ENCODE measurements around the gene RACGAP1. TPM values are rescaled to one million over a fixed set of nuclear protein-coding genes. Genes with fewer than 3 reads are reported as not detected.

RACGAP1 gene
- total and polyA plus RNA-seq, 2 donors from 2014 or later = 5.0 to 7.7 TPM

DNA sequence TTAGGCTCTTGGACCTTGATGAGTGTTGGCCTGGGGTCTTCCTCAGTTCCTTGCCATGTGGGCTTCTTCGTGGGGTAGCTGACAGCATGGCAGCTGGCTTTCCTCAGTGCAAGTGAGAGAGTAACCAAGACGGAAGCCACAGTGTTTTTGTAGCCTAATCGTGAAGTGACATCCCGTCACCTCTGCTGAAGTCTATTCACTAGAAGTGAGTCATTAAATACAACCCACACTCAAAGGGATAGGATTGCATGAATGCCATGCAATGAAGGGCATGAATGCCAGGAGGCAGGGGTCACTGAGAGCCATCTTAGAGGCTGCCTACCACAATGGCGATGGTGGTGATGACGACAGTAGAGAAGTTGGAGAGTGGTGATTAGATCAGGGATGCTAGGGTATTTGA lies 18.6 kb upstream of the RACGAP1 start:
- H3K27ac ChIP-seq (ENCODE audit: low read depth in 2 of 2, low read length in 2 of 2) = no peak overlapping the region
- intact Hi-C loops (cut with DNase I) = no loop called here
- FAIRE-seq = no peak
- no peaks in the 10 kb centered on the region for H3K27me3 ChIP-seq (ENCODE audit: control insufficient read depth, insufficient read depth, low read length)
- TF ChIP-seq CTCF (IDR thresholded peaks at IDR 0.05; ENCODE audit: borderline replicate concordance, extremely low read depth, insufficient read depth) = no peak
- no peaks in the 10 kb centered on the region for H3K4me1 ChIP-seq (ENCODE audit: control insufficient read depth in 2 of 3, insufficient read depth in 2 of 3, low read depth in 1 of 3, low read length in 3 of 3)
- no peak for DNase-seq
- no peak overlapping the region for H3K9ac ChIP-seq (ENCODE audit: low read length in 3 of 3)
- H3K36me3 ChIP-seq (ENCODE audit: control insufficient read depth in 2 of 3, insufficient read depth in 3 of 3, low read length in 3 of 3) = no peaks in the 10 kb centered on the region
- H3K4me3 ChIP-seq (ENCODE audit: low read length in 3 of 3) = no peak overlapping the region
- no peaks in the 10 kb centered on the region for H3K9me3 ChIP-seq (ENCODE audit: control insufficient read depth in 2 of 3, insufficient read depth in 1 of 3, low read length in 3 of 3)

- no peak for TF ChIP-seq CTCF (IDR thresholded peaks at IDR 0.05; ENCODE audit: borderline replicate concordance, extremely low read depth, insufficient read depth)
- no peaks in the 10 kb centered on the region for H3K36me3 ChIP-seq (ENCODE audit: control insufficient read depth in 2 of 3, insufficient read depth in 3 of 3, low read length in 3 of 3)
- no peaks in the 10 kb centered on the region for H3K4me1 ChIP-seq (ENCODE audit: control insufficient read depth in 2 of 3, insufficient read depth in 2 of 3, low read depth in 1 of 3, low read length in 3 of 3)
- FAIRE-seq (no peak), DNase-seq (no peak)
- no peaks in the 10 kb centered on the region for H3K27me3 ChIP-seq (ENCODE audit: control insufficient read depth, insufficient read depth, low read length)
- no peak overlapping the region for H3K9ac ChIP-seq (ENCODE audit: low read length in 3 of 3)
- H3K4me3 ChIP-seq (ENCODE audit: low read length in 3 of 3) = no peak overlapping the region
- intact Hi-C loops (cut with DNase I) = no loop called here
- no peaks in the 10 kb centered on the region for H3K9me3 ChIP-seq (ENCODE audit: control insufficient read depth in 2 of 3, insufficient read depth in 1 of 3, low read length in 3 of 3)
- H3K27ac ChIP-seq (ENCODE audit: low read depth in 2 of 2, low read length in 2 of 2) = no peak overlapping the region
Measured at GRCh38 chr12:50043308-50043707, 18.0 kb upstream of the RACGAP1 start.

- Histone ChIP-seq H3K27ac (ENCODE audit: low read depth in 2 of 2, low read length in 2 of 2) (no peak overlapping the region), H3K27me3 (ENCODE audit: control insufficient read depth, insufficient read depth, low read length) (no peaks in the 10 kb centered on the region), H3K36me3 (ENCODE audit: control insufficient read depth in 2 of 3, insufficient read depth in 3 of 3, low read length in 3 of 3) (no peaks in the 10 kb centered on the region), H3K9ac (ENCODE audit: low read length in 3 of 3) (no peak overlapping the region), H3K9me3 (ENCODE audit: control insufficient read depth in 2 of 3, insufficient read depth in 1 of 3, low read length in 3 of 3) (no peaks in the 10 kb centered on the region), H3K4me3 (ENCODE audit: low read length in 3 of 3) (no peak overlapping the region), H3K4me1 (ENCODE audit: control insufficient read depth in 2 of 3, insufficient read depth in 2 of 3, low read depth in 1 of 3, low read length in 3 of 3) (no peaks in the 10 kb centered on the region)
- DNase-seq (no peak), FAIRE-seq (no peak)
- intact Hi-C loops (cut with DNase I) = no loop called here
- TF ChIP-seq CTCF (IDR thresholded peaks at IDR 0.05; ENCODE audit: borderline replicate concordance, extremely low read depth, insufficient read depth) = no peak
Measured at GRCh38 chr12:50042693-50043092, 17.4 kb upstream of the RACGAP1 start.

DNA sequence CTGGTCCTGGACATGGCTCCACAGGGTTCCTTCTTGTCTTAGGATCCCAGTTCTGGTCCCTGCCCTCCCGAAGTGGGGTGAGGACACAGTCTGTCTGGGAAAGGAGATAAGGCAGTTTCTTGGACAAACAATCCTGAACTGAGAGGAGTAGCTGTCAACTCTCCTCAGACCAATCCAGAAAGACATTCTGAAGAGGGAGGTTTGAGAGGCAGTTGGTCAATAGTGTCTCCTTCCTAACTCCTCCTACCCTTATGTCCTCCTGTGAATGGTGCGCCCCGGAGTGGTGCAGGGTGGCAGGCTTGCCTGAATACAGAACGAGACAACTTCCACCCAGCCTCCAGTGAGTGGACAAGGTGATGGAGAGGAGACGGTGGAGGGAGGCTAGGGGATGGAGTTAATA lies 16.7 kb upstream of the RACGAP1 start:
- H3K4me1 ChIP-seq (ENCODE audit: control insufficient read depth in 2 of 3, insufficient read depth in 2 of 3, low read depth in 1 of 3, low read length in 3 of 3) = no peaks in the 10 kb centered on the region
- no peaks in the 10 kb centered on the region for H3K27me3 ChIP-seq (ENCODE audit: control insufficient read depth, insufficient read depth, low read length)
- H3K9ac ChIP-seq (ENCODE audit: low read length in 3 of 3) = no peak overlapping the region
- H3K4me3 ChIP-seq (ENCODE audit: low read length in 3 of 3) = no peak overlapping the region
- H3K9me3 ChIP-seq (ENCODE audit: control insufficient read depth in 2 of 3, insufficient read depth in 1 of 3, low read length in 3 of 3) = no peaks in the 10 kb centered on the region
- no peaks in the 10 kb centered on the region for H3K36me3 ChIP-seq (ENCODE audit: control insufficient read depth in 2 of 3, insufficient read depth in 3 of 3, low read length in 3 of 3)
- DNase-seq (no peak), FAIRE-seq (no peak)
- intact Hi-C loops (cut with DNase I) = no loop called here
- no peak for TF ChIP-seq CTCF (IDR thresholded peaks at IDR 0.05; ENCODE audit: borderline replicate concordance, extremely low read depth, insufficient read depth)
- no peak overlapping the region for H3K27ac ChIP-seq (ENCODE audit: low read depth in 2 of 2, low read length in 2 of 2)

Data from kidney (tissue), 14 donors.